B cell (primary cell): ENCODE data around the gene SERBP1. TPM values are rescaled to one million over a fixed set of nuclear protein-coding genes. Genes with fewer than 3 reads are reported as not detected.

Experiments
- ATAC-seq: fragments of 200-7000 bp; cut with Tn5 transposase; one replicate; pipeline ENCODE4 v1.10.0; 2021; ENCODE audit warnings: low read depth, mild to moderate bottlenecking, moderate number of reproducible peaks, moderate library complexity
- CTCF ChIA-PET: fragments of 350-600 bp; sonication (Branson Sonifier 250); formaldehyde crosslinking; loops from one replicate; lab custom pipeline; 2021; ENCODE audit warnings: antibody characterized with exemption, inconsistent platforms; lab: Charles Lee
- POLR2A ChIA-PET: fragments of 350-600 bp; sonication (Branson Sonifier 250); formaldehyde crosslinking; loops from one replicate; lab custom pipeline; 2021; ENCODE audit warnings: antibody characterized with exemption; lab: Charles Lee
- DNase-seq: peaks from one replicate; pipeline ENCODE4 v3.0.0; 2013
- H2AFZ ChIP-seq: 2 replicates; pipeline ENCODE4 v1.6.1; 2012; ENCODE audit warnings: mild to moderate bottlenecking, low read depth, low read length; ENCODE audit not compliant: insufficient read depth, poor library complexity, severe bottlenecking
- H3K27ac ChIP-seq, 2 donors: 1 replicate in 1 of 2; 2 replicates in 1 of 2; pipeline ENCODE4 v1.5.1; 2012 to 2013; ENCODE audit warnings: low read length in 2 of 2, mild to moderate bottlenecking in 2 of 2, moderate library complexity in 1 of 2
- H3K27me3 ChIP-seq, 4 experiments: fragments of 200-600 bp in 1 of 4; sonication (generic) in 1 of 4; replicated peaks in 1 of 4; 1 replicate in 2 of 4; 2 replicates in 2 of 4; pipeline versions ENCODE4 v1.6.1 to v1.7.0; 2013 to 2016; ENCODE audit warnings: low read length in 3 of 4, mild to moderate bottlenecking in 2 of 4, mixed read lengths in 1 of 4, moderate library complexity in 1 of 4; ENCODE audit not compliant: insufficient read depth in 4 of 4, control insufficient read depth in 3 of 4; ENCODE audit errors: control extremely low read depth in 1 of 4
- H3K36me3 ChIP-seq, 2 experiments: replicated peaks in 1 of 2; 1 replicate in 1 of 2; 2 replicates in 1 of 2; pipeline versions ENCODE4 v1.6.1 to v1.7.1; 2013; ENCODE audit warnings: low read length in 1 of 2; ENCODE audit not compliant: insufficient read depth in 2 of 2, control insufficient read depth in 1 of 2; ENCODE audit errors: control extremely low read depth in 1 of 2, extremely low read depth in 1 of 2
- H3K4me1 ChIP-seq, 2 donors: fragments of 200-600 bp in 1 of 2; sonication (generic) in 1 of 2; 1 replicate in 1 of 2; 2 replicates in 1 of 2; pipeline versions ENCODE4 v1.5.1 to v1.6.1; 2013 to 2017; ENCODE audit warnings: low read length in 2 of 2; ENCODE audit not compliant: control insufficient read depth in 2 of 2, insufficient read depth in 2 of 2
- H3K4me2 ChIP-seq: replicated peaks from 2 replicates; pipeline ENCODE3; 2012; ENCODE audit warnings: mild to moderate bottlenecking, low read depth, low read length; ENCODE audit not compliant: poor library complexity, severe bottlenecking
- H3K4me3 ChIP-seq, 5 experiments: fragments of 200-600 bp in 1 of 5; sonication (generic) in 1 of 5; 1 replicate in 3 of 5; 2 replicates in 2 of 5; pipeline versions ENCODE4 v1.5.1 to v1.7.0; 2011 to 2016; ENCODE audit warnings: low read length in 4 of 5, mild to moderate bottlenecking in 4 of 5, low read depth in 2 of 5, control low read depth in 1 of 5, moderate library complexity in 1 of 5; ENCODE audit not compliant: insufficient read depth in 1 of 5; ENCODE audit errors: control extremely low read depth in 1 of 5, extremely low read depth in 1 of 5
- H3K79me2 ChIP-seq: fragments of 200-600 bp; sonication (generic); one replicate; pipeline ENCODE4 v1.6.0; 2016; ENCODE audit warnings: low read length; ENCODE audit not compliant: control insufficient read depth, insufficient read depth
- H3K9ac ChIP-seq: fragments of 200-600 bp; sonication (generic); 2 replicates; pipeline ENCODE4 v1.6.1; 2017; ENCODE audit warnings: mild to moderate bottlenecking, low read length, moderate library complexity
- H3K9me3 ChIP-seq, 3 donors: one replicate each; pipeline versions ENCODE4 v1.6.1 to v1.7.1; 2013; ENCODE audit warnings: low read length in 2 of 3; ENCODE audit not compliant: control insufficient read depth in 2 of 3, insufficient read depth in 1 of 3; ENCODE audit errors: control extremely low read depth in 1 of 3
- H4K20me1 ChIP-seq: 2 replicates; pipeline ENCODE4 v1.6.0; 2012; ENCODE audit warnings: mild to moderate bottlenecking, low read length; ENCODE audit not compliant: insufficient read depth, control insufficient read depth, poor library complexity, severe bottlenecking
- H3K27ac Mint-ChIP-seq: one replicate; pipeline ENCODE4 v1.8.0; 2021; ENCODE audit warnings: mixed read lengths
- H3K27me3 Mint-ChIP-seq: one replicate; pipeline ENCODE4 v1.8.0; 2021; ENCODE audit warnings: mixed read lengths
- H3K4me1 Mint-ChIP-seq: one replicate; pipeline ENCODE4 v1.8.0; 2021; ENCODE audit warnings: mixed read lengths
- H3K4me3 Mint-ChIP-seq: one replicate; pipeline ENCODE4 v1.8.0; 2021; ENCODE audit warnings: mixed read lengths
- H3K9me3 Mint-ChIP-seq: one replicate; pipeline ENCODE4 v1.8.0; 2022; ENCODE audit warnings: mixed read lengths; ENCODE audit not compliant: insufficient read depth
- EZH2 ChIP-seq: IDR thresholded peaks from 2 replicates; pipeline ENCODE4 v1.6.1; 2012; ENCODE audit warnings: borderline replicate concordance, low read depth, mild to moderate bottlenecking, moderate library complexity, low read length; ENCODE audit not compliant: insufficient read depth, poor library complexity, severe bottlenecking
- WGBS: methylation state at CpG from one replicate; pipeline ENCODE4 v1.1.5; 2013; ENCODE audit warnings: missing lambda C conversion rate; ENCODE audit not compliant: insufficient coverage; 5-methylcytosine and 5-hydroxymethylcytosine counted together
- intact Hi-C: fragments of 100-400 bp; cut with micrococcal nuclease; formaldehyde crosslinking; loops from one replicate; pipeline ENCODE4 v1.10.0; 2022
- polyA plus RNA-seq: library from polyadenylated mRNA; depleted of rRNA; stranded (reverse); fragments of >200 nt; gene quantifications from 2 replicates; pipeline ENCODE4 v1.2.3, GENCODE V29; 2012
- total RNA-seq, 2 donors: library from RNA; stranded (reverse); fragments of 120-200 nt in 1 of 2; gene quantifications; 1 replicate in 1 of 2; 2 replicates in 1 of 2; pipeline versions ENCODE4 v1.2.3 to v1.2.4, GENCODE V29; 2013 to 2022
- TF ChIP-seq, protein P1 (sequence below): fragments of 200-600 bp; IDR thresholded peaks from one replicate; pipeline ENCODE4 v1.8.0; 2022; ENCODE audit warnings: antibody characterized with exemption, mild to moderate bottlenecking

The SERBP1 gene
- total and polyA plus RNA-seq, 2 donors (not counting 1 experiment from before 2014, with no cell fraction given): 21.0 to 142 TPM

- H3K4me1 Mint-ChIP-seq: no peaks in the 10 kb centered on the region
- H3K4me3 Mint-ChIP-seq: no peak overlapping the region
- no peak overlapping the region for H3K27ac Mint-ChIP-seq
- H3K4me2 ChIP-seq: no peak overlapping the region
- intact Hi-C loops: no loop called here
- TF ChIP-seq, protein P1, sequence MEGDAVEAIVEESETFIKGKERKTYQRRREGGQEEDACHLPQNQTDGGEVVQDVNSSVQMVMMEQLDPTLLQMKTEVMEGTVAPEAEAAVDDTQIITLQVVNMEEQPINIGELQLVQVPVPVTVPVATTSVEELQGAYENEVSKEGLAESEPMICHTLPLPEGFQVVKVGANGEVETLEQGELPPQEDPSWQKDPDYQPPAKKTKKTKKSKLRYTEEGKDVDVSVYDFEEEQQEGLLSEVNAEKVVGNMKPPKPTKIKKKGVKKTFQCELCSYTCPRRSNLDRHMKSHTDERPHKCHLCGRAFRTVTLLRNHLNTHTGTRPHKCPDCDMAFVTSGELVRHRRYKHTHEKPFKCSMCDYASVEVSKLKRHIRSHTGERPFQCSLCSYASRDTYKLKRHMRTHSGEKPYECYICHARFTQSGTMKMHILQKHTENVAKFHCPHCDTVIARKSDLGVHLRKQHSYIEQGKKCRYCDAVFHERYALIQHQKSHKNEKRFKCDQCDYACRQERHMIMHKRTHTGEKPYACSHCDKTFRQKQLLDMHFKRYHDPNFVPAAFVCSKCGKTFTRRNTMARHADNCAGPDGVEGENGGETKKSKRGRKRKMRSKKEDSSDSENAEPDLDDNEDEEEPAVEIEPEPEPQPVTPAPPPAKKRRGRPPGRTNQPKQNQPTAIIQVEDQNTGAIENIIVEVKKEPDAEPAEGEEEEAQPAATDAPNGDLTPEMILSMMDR: no peak
- no peak for TF ChIP-seq EZH2
- no peak for DNase-seq
- no peaks in the 10 kb centered on the region for H3K27me3 Mint-ChIP-seq
- no peaks in the 10 kb centered on the region for H3K27me3 ChIP-seq
- H3K9ac ChIP-seq: no peak overlapping the region
- H3K4me1 ChIP-seq: no peaks in the 10 kb centered on the region
- no CpG with 5 or more reads among the region's 1 CpG for WGBS
- POLR2A ChIA-PET: no interaction called here
- H3K79me2 ChIP-seq: no peaks in the 10 kb centered on the region
- no peaks in the 10 kb centered on the region for H3K36me3 ChIP-seq
- CTCF ChIA-PET: no interaction called here
- no peak overlapping the region for H2AFZ ChIP-seq
- no peaks in the 10 kb centered on the region for H3K9me3 ChIP-seq
- no peak for ATAC-seq
- no peaks in the 10 kb centered on the region for H3K9me3 Mint-ChIP-seq
- no peak overlapping the region for H3K4me3 ChIP-seq
- no peaks in the 10 kb centered on the region for H4K20me1 ChIP-seq
- no peak overlapping the region for H3K27ac ChIP-seq
Observed at GRCh38 chr1:67458663-67459062, 28.5 kb upstream of the SERBP1 start.

DNA sequence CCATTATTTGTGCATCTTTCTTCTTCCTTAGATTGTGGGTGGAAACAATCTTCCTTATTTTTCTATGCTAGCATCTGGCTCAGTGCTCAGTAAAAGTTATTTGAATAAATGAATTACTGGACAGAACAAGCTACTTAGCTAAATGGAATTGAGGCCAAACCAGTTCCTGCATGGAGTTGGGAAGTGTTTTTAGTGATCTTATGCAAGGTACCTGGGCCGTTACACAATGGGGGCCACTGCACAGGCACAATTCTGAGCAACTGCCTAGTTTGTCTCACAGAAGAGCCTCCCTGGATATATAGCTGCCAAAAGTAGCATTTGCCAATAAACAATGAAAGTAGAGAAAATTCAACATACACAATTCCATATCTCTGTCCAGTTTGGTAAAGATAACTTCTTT is 27.0 kb upstream of the SERBP1 start:
- no peaks in the 10 kb centered on the region for H3K4me1 Mint-ChIP-seq
- ChIA-PET CTCF (no interaction called here), POLR2A (no interaction called here)
- ATAC-seq (no peak), DNase-seq (no peak)
- peaks cover 7% of the 10 kb centered on the region for H3K27me3 Mint-ChIP-seq
- H3K4me3 Mint-ChIP-seq: no peak overlapping the region
- Histone ChIP-seq H3K79me2 (no peaks in the 10 kb centered on the region), H3K4me3 (no peak overlapping the region), H3K27ac (no peak overlapping the region), H3K27me3 (no peaks in the 10 kb centered on the region), H3K4me2 (no peak overlapping the region), H3K9ac (no peak overlapping the region), H3K4me1 (no peaks in the 10 kb centered on the region), H2AFZ (no peak overlapping the region), H3K36me3 (no peaks in the 10 kb centered on the region), H3K9me3 (no peaks in the 10 kb centered on the region), H4K20me1 (no peaks in the 10 kb centered on the region)
- TF ChIP-seq, protein P1: no peak
- TF ChIP-seq EZH2: no peak
- no peaks in the 10 kb centered on the region for H3K9me3 Mint-ChIP-seq
- WGBS: 86% methylated on average over 1 of the region's 1 CpG
- H3K27ac Mint-ChIP-seq: no peak overlapping the region
- intact Hi-C loops: no loop called here
